ENCODE results near the gene HSD17B14. TPM values are rescaled to one million over a fixed set of nuclear protein-coding genes. Genes with fewer than 3 reads are reported as not detected.
A peak's percentile ranks its signal among the peaks of the same experiment; 100 is the strongest.

The HSD17B14 gene
- total and polyA plus RNA-seq, 2 of the 13 experiments (the other 11 are each of a cell fraction or from before 2014, with no cell fraction given), result 0.58 to 1.2 TPM

GRCh38 chr19:48795055-48795684, 41.1 kb downstream of the HSD17B14 start (continued):
- peak; percentile 18; the same call in 1 of the 2 replicates for TF ChIP-seq SP5 (CRISPR knock-in tag; IDR thresholded peaks at IDR 0.05; ENCODE audit: borderline replicate concordance, low read depth)
- peak; percentile 83 for TF ChIP-seq IRF2 (CRISPR knock-in tag; IDR thresholded peaks at IDR 0.05)
- TF ChIP-seq MEIS1 (CRISPR knock-in tag; IDR thresholded peaks at IDR 0.05; ENCODE audit: borderline replicate concordance), result peak; percentile 18; the same call in 1 of the 2 replicates
- no peak for TF ChIP-seq ZNF552 (CRISPR knock-in tag; IDR thresholded peaks at IDR 0.05; ENCODE audit: borderline replicate concordance)
- no peak for TF ChIP-seq MTF2 (CRISPR knock-in tag; IDR thresholded peaks at IDR 0.05; ENCODE audit: borderline replicate concordance)
- TF ChIP-seq MIXL1 (CRISPR knock-in tag; IDR thresholded peaks at IDR 0.05), result 0 out of 2 replicates have a peak, but pooled peaks have one; percentile 33
- TF ChIP-seq JUN (CRISPR knock-in tag; IDR thresholded peaks at IDR 0.05), result 0 out of 2 replicates have a peak, but pooled peaks have one; percentile 31
- no peak; the same call in 1 of the 2 replicates for TF ChIP-seq CHD2 (IDR thresholded peaks at IDR 0.05; ENCODE audit: low read depth, low read length)
- TF ChIP-seq KDM3A (CRISPR knock-in tag; IDR thresholded peaks at IDR 0.05; ENCODE audit: low read depth), result peak; percentile 69; the same call in 1 of the 2 replicates
- peak; percentile 37; the same call in 1 of the 2 replicates for TF ChIP-seq NRL (CRISPR knock-in tag; IDR thresholded peaks at IDR 0.05; ENCODE audit: borderline replicate concordance)
- TF ChIP-seq PAF1 (CRISPR knock-in tag; IDR thresholded peaks at IDR 0.05), result no peak
- TF ChIP-seq, protein P1, sequence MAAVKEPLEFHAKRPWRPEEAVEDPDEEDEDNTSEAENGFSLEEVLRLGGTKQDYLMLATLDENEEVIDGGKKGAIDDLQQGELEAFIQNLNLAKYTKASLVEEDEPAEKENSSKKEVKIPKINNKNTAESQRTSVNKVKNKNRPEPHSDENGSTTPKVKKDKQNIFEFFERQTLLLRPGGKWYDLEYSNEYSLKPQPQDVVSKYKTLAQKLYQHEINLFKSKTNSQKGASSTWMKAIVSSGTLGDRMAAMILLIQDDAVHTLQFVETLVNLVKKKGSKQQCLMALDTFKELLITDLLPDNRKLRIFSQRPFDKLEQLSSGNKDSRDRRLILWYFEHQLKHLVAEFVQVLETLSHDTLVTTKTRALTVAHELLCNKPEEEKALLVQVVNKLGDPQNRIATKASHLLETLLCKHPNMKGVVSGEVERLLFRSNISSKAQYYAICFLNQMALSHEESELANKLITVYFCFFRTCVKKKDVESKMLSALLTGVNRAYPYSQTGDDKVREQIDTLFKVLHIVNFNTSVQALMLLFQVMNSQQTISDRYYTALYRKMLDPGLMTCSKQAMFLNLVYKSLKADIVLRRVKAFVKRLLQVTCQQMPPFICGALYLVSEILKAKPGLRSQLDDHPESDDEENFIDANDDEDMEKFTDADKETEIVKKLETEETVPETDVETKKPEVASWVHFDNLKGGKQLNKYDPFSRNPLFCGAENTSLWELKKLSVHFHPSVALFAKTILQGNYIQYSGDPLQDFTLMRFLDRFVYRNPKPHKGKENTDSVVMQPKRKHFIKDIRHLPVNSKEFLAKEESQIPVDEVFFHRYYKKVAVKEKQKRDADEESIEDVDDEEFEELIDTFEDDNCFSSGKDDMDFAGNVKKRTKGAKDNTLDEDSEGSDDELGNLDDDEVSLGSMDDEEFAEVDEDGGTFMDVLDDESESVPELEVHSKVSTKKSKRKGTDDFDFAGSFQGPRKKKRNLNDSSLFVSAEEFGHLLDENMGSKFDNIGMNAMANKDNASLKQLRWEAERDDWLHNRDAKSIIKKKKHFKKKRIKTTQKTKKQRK (IDR thresholded peaks at IDR 0.05; ENCODE audit: low read length), result no peak
- peak; percentile 45; the same call in 1 of the 2 replicates for TF ChIP-seq SMC3 (IDR thresholded peaks at IDR 0.05; ENCODE audit: low read length)
- TF ChIP-seq ZFP62 (CRISPR knock-in tag; IDR thresholded peaks at IDR 0.05), result no peak
- TF ChIP-seq, protein P2, sequence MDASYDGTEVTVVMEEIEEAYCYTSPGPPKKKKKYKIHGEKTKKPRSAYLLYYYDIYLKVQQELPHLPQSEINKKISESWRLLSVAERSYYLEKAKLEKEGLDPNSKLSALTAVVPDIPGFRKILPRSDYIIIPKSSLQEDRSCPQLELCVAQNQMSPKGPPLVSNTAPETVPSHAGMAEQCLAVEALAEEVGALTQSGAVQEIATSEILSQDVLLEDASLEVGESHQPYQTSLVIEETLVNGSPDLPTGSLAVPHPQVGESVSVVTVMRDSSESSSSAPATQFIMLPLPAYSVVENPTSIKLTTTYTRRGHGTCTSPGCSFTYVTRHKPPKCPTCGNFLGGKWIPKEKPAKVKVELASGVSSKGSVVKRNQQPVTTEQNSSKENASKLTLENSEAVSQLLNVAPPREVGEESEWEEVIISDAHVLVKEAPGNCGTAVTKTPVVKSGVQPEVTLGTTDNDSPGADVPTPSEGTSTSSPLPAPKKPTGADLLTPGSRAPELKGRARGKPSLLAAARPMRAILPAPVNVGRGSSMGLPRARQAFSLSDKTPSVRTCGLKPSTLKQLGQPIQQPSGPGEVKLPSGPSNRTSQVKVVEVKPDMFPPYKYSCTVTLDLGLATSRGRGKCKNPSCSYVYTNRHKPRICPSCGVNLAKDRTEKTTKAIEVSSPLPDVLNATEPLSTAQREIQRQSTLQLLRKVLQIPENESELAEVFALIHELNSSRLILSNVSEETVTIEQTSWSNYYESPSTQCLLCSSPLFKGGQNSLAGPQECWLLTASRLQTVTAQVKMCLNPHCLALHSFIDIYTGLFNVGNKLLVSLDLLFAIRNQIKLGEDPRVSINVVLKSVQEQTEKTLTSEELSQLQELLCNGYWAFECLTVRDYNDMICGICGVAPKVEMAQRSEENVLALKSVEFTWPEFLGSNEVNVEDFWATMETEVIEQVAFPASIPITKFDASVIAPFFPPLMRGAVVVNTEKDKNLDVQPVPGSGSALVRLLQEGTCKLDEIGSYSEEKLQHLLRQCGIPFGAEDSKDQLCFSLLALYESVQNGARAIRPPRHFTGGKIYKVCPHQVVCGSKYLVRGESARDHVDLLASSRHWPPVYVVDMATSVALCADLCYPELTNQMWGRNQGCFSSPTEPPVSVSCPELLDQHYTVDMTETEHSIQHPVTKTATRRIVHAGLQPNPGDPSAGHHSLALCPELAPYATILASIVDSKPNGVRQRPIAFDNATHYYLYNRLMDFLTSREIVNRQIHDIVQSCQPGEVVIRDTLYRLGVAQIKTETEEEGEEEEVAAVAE (CRISPR knock-in tag; IDR thresholded peaks at IDR 0.05; ENCODE audit: borderline replicate concordance), result peak; percentile 48; the same call in 1 of the 2 replicates
- peak; percentile 27; the same call in 1 of the 2 replicates for TF ChIP-seq NCOA2 (CRISPR knock-in tag; IDR thresholded peaks at IDR 0.05)
- TF ChIP-seq FOSL2 (CRISPR knock-in tag; IDR thresholded peaks at IDR 0.05), result peak; percentile 77
- TF ChIP-seq ETV5 (CRISPR knock-in tag; IDR thresholded peaks at IDR 0.05; ENCODE audit: borderline replicate concordance), result 0 out of 2 replicates have a peak, but pooled peaks have one; percentile 18
- TF ChIP-seq, protein P3, sequence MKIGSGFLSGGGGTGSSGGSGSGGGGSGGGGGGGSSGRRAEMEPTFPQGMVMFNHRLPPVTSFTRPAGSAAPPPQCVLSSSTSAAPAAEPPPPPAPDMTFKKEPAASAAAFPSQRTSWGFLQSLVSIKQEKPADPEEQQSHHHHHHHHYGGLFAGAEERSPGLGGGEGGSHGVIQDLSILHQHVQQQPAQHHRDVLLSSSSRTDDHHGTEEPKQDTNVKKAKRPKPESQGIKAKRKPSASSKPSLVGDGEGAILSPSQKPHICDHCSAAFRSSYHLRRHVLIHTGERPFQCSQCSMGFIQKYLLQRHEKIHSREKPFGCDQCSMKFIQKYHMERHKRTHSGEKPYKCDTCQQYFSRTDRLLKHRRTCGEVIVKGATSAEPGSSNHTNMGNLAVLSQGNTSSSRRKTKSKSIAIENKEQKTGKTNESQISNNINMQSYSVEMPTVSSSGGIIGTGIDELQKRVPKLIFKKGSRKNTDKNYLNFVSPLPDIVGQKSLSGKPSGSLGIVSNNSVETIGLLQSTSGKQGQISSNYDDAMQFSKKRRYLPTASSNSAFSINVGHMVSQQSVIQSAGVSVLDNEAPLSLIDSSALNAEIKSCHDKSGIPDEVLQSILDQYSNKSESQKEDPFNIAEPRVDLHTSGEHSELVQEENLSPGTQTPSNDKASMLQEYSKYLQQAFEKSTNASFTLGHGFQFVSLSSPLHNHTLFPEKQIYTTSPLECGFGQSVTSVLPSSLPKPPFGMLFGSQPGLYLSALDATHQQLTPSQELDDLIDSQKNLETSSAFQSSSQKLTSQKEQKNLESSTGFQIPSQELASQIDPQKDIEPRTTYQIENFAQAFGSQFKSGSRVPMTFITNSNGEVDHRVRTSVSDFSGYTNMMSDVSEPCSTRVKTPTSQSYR (CRISPR knock-in tag; IDR thresholded peaks at IDR 0.05; ENCODE audit: borderline replicate concordance), result no peak
- TF ChIP-seq ZNF335 (CRISPR knock-in tag; IDR thresholded peaks at IDR 0.05), result peak; percentile 65; the same call in 1 of the 2 replicates

All from HepG2 (cell line).